GM10266 (cell line): Measurements from ENCODE around the gene PPM1K.

Experiments used
- DNase-seq: peaks from one replicate; pipeline ENCODE4 v3.0.0; 2012; ENCODE audit errors: extremely low spot score
- TF ChIP-seq, protein P1 (sequence below): IDR thresholded peaks from 2 replicates; pipeline ENCODE4 v1.5.1; 2012; ENCODE audit warnings: mild to moderate bottlenecking, low read depth; ENCODE audit not compliant: control insufficient read depth, insufficient read depth; ENCODE audit errors: missing control alignments

PPM1K gene

DNA sequence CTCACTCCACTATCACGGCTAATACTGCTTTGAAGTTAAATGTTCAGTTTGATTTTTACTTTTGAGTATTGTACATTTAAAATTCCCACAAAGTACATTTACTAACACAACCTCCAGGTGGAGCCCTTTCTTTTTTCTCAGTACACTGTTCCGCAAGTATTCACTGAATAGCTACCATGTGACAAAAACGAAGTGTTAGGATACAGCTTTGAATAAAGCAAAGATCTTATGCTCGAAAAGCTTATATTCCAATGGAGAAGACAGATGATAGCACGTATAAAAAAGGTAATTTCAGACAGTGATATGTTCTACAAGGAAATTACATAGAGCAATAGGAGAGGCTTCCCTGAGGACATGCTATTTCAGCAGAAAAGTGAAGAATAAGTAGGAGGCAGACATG lies 65.3 kb downstream of the PPM1K start:
- peak; percentile 39 for DNase-seq
- TF ChIP-seq, protein P1, sequence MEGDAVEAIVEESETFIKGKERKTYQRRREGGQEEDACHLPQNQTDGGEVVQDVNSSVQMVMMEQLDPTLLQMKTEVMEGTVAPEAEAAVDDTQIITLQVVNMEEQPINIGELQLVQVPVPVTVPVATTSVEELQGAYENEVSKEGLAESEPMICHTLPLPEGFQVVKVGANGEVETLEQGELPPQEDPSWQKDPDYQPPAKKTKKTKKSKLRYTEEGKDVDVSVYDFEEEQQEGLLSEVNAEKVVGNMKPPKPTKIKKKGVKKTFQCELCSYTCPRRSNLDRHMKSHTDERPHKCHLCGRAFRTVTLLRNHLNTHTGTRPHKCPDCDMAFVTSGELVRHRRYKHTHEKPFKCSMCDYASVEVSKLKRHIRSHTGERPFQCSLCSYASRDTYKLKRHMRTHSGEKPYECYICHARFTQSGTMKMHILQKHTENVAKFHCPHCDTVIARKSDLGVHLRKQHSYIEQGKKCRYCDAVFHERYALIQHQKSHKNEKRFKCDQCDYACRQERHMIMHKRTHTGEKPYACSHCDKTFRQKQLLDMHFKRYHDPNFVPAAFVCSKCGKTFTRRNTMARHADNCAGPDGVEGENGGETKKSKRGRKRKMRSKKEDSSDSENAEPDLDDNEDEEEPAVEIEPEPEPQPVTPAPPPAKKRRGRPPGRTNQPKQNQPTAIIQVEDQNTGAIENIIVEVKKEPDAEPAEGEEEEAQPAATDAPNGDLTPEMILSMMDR: peak; percentile 47

DNA sequence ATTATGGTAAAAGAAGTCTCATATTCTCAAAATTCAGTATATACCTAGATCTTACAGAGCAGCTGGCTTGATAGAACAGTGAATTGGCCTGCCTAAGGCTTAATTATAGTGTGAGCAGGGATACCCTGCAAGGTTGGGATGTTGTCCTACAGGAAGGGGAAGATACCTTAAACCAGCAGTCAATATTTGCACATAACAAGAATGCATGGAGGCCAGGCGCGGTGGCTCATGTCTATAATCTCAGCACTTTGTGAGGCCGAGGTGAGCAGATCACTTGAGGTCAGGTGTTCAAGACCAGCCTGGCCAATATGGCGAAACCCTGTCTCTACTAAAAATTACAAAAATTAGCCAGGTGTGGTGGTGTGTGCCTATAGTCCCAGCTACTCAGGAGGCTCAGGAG lies 67.2 kb downstream of the PPM1K start:
- TF ChIP-seq, protein P1: no peak
- DNase-seq: no peak

DNA sequence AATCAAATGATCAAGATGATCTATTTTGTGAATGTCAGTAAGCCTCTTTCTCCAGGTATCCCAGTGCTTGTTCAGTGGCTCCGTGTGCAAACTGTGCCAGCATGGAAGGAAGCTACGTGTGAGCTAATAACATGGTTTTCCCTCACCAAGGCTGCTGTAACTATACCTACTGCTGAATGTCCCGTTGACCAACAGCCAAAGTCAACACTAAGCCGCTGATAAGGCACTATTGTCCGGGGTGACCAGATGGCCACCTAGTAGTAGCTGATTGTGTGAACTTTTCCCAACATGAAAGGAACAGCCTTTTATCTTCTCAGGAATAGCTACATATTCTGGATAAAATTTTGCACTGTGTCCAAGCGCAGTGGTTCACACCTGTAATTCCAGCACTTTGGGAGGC lies 68.0 kb downstream of the PPM1K start:
- TF ChIP-seq, protein P1: no peak
- no peak for DNase-seq

DNA sequence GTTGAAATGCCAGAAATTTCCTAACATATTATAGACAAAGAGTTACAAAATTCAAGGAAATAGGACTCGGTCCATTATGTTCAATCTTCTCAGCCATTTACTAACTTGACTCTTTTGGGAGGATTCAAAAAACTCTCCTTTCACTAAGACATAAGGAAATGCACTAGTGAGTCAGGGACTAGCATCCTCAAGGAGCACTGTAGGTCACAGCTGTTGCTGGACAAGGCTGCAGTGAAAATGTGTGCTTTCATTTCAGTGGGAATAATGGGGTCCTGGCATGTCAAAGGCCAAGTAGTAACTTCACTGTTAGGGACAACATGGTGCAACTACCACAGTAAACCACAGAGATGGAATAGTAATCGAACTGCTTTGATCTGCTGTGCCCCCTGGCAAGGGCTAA lies 69.0 kb downstream of the PPM1K start:
- TF ChIP-seq, protein P1: no peak

DNA sequence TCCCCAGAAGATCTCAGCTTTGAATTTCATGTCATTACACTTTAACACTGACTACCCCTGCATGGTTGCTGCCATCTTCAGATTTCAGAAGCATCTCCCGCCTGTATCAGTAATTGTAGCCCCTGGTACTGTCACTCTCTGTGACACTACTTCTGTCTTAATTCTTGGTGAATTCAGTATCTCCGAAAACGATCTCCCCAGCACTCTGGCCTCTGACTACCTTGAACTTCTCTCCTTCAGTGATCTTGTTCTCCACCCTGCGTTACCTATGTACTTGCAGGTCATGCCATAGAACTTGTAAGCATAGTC lies 72.2 kb downstream of the PPM1K start:
- TF ChIP-seq, protein P1: no peak
- no peak for DNase-seq

More for the DNA sequence above, 69.0 kb downstream of the PPM1K start:
- DNase-seq: no peak

DNA sequence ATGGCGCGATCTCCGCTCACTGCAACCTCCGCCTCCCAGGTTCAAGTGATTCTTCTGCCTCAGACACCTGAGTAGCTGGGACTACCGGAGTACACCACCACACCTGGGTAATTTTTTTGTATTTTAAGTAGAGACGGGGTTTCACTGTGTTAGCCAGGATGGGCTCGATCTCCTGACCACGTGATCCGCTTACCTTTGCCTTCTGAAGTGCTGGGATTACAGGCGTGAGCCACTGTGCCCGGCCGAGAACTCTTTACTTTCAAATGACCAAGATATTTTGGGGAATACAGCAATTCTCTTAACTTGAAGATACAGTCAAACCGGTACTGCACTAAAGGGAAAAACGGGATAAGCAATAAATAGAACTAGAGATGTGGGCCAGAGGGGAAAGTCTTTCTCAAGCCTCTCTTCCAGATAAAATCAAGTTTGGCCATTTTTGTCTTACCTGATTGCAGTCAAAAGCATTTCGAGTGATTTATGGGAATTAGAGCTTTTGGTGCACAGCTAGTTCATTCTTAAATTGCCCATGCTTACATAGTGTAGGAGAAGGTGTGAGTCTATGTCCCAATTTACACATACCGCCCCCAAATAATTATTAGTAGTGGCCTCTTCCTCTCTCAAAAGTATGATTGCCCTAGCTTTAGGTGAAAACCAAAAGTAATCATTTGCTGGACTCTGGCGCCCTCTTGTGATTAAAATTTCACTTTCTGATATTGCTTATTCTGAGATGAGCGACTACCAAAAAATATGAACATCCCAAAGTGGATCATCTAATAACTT lies 72.7 kb downstream of the PPM1K start:
- TF ChIP-seq, protein P1: peak; percentile 59
- DNase-seq: peak; percentile 52

DNA sequence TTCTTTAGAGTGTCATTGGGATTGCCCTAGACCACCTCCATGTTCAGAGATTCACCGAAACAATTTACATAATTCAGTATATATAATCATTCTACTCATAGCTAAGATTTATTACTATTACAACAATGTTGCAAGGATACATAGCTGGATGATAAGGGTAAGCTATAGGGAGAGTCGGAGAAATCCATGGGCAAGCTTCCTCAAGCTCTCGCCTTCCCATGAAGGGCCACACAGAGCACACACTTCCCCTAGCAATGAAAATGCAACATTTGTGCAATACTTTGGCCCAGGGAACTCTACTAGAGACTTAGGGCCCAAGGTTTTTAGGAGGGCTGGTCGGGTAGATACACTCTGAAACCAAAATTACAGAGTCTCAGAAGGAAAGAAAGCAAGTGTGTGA lies 76.2 kb downstream of the PPM1K start:
- no peak for DNase-seq
- TF ChIP-seq, protein P1: no peak
